Neural progenitor cell (in vitro differentiated cells): Measurements from ENCODE around the gene C2orf68. TPM values are rescaled to one million over a fixed set of nuclear protein-coding genes. Genes with fewer than 3 reads are reported as not detected.
"Not testable (repeated sequence)": the region's sequence is repeated elsewhere in the genome, so short reads cannot be mapped to it uniquely, and the experiment has no call there.

Experiments used
- DNase-seq: peaks from one replicate; pipeline ENCODE4 v3.0.0-alpha.2; 2016; ENCODE audit warnings: low spot score
- H2AFZ ChIP-seq: fragments of 200-600 bp; sonication (generic); replicated peaks from 2 replicates; pipeline ENCODE4 v1.6.1; 2016; ENCODE audit warnings: antibody characterized with exemption
- H3F3A ChIP-seq: fragments of 200-600 bp; sonication (generic); 2 replicates; pipeline ENCODE4 v1.6.1; 2016; ENCODE audit warnings: antibody characterized with exemption, low read depth
- H3K27ac ChIP-seq: fragments of 200-600 bp; sonication (generic); 2 replicates; pipeline ENCODE4 v1.5.1; 2016; ENCODE audit warnings: mild to moderate bottlenecking
- H3K27me3 ChIP-seq: fragments of 200-600 bp; sonication (generic); 2 replicates; pipeline ENCODE4 v1.6.1; 2016; ENCODE audit warnings: mild to moderate bottlenecking, moderate library complexity
- H3K36me3 ChIP-seq: fragments of 200-600 bp; sonication (generic); 2 replicates; pipeline ENCODE4 v1.5.1; 2016
- H3K4me1 ChIP-seq: fragments of 200-600 bp; sonication (generic); 2 replicates; pipeline ENCODE4 v1.6.1; 2016; ENCODE audit warnings: mixed run types
- H3K4me2 ChIP-seq: fragments of 200-600 bp; sonication (generic); 2 replicates; pipeline ENCODE4 v1.6.1; 2016
- H3K4me3 ChIP-seq: fragments of 200-600 bp; sonication (generic); 2 replicates; pipeline ENCODE4 v1.5.1; 2016
- H3K79me2 ChIP-seq: fragments of 200-600 bp; sonication (generic); 2 replicates; pipeline ENCODE4 v1.6.1; 2016; ENCODE audit warnings: low read depth
- H3K9ac ChIP-seq: fragments of 200-600 bp; sonication (generic); 2 replicates; pipeline ENCODE4 v1.6.1; 2016
- H3K9me3 ChIP-seq: fragments of 200-600 bp; sonication (generic); 2 replicates; pipeline ENCODE4 v1.5.1; 2016; ENCODE audit warnings: low read depth
- H4K20me1 ChIP-seq: fragments of 200-600 bp; sonication (generic); 2 replicates; pipeline ENCODE4 v1.6.1; 2016; ENCODE audit warnings: low read depth
- H3K27ac Mint-ChIP-seq: 3 replicates; pipeline ENCODE4 v1.8.0; 2021; ENCODE audit warnings: mixed read lengths
- H3K27me3 Mint-ChIP-seq: 2 replicates; pipeline ENCODE4 v1.8.0; 2022; ENCODE audit warnings: low read depth, mild to moderate bottlenecking, inconsistent platforms, moderate library complexity, mixed read lengths; ENCODE audit not compliant: insufficient read depth
- H3K36me3 Mint-ChIP-seq: 3 replicates; pipeline ENCODE4 v1.8.0; 2021; ENCODE audit warnings: mixed read lengths
- H3K4me1 Mint-ChIP-seq: 3 replicates; pipeline ENCODE4 v1.8.0; 2021; ENCODE audit warnings: mixed read lengths
- H3K4me3 Mint-ChIP-seq: 3 replicates; pipeline ENCODE4 v1.8.0; 2021; ENCODE audit warnings: mild to moderate bottlenecking, moderate library complexity, mixed read lengths
- H3K9me3 Mint-ChIP-seq: 3 replicates; pipeline ENCODE4 v1.8.0; 2020; ENCODE audit warnings: mixed read lengths
- EZH2 ChIP-seq: fragments of 200-600 bp; sonication (generic); IDR thresholded peaks from 2 replicates; pipeline ENCODE4 v1.6.1; 2017; ENCODE audit warnings: antibody characterized with exemption, mild to moderate bottlenecking, moderate library complexity
- EZH2phosphoT487 ChIP-seq: fragments of 200-600 bp; sonication (generic); IDR thresholded peaks from 2 replicates; pipeline ENCODE4 v1.6.1; 2017; ENCODE audit warnings: antibody characterized with exemption
- total RNA-seq: library from RNA; depleted of rRNA; stranded (reverse); fragments of >200 nt; gene quantifications from 2 replicates; pipeline ENCODE4 v1.2.3, GENCODE V29; 2015; ENCODE audit warnings: low replicate concordance
- TF ChIP-seq, protein P1 (sequence below): fragments of 200-600 bp; sonication (generic); IDR thresholded peaks from 2 replicates; pipeline ENCODE4 v1.5.1; 2017; ENCODE audit warnings: antibody characterized with exemption, mild to moderate bottlenecking

Gene C2orf68
- total RNA-seq, 1 donor from 2014 or later, result 31.1 TPM

DNA sequence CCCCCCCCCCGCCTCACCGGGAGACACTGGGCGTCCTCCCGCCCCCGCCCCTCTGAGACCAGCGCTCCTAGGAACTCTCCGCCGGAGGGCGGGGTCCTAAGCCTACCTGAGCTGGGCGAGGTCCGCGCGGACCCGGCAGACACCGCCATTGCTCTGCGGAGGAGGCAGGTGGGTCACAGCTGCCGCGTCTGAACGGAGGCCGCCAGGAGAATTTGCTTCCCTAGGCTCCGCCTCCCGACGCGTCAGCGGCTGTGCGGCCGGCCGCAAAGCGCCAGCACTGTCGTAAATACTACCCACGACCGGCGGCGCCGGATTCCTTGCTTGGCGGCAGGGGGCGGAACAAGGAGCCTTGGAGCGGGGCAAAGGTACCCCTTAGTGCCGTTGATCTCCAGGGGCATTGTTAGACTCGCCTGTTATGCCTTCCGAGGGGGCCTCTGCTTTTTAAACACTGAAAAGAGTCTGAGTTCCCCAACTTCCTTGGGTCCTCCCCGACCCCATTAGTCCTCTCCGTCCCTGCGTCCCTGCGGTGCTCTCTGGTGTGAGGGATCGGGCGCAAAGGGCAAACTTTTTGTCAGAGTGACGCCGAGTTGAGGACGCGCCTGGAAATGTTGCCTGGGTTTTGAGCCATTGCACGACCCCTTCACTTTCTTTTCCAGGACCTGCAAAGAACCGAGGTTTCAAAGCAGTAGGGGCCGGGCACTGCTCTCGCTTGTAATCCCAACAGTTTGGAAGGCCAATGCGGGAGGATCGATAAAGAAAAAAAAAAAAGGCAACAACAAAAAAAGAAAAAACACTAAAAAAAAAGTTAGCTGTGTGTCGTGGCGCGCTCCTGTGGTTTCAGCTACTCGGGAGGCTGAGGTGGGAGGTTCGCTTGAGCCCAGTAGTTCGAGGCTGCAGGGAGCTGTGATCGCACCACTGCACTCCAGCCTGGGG, 50.3 kb downstream of the C2orf68 start, which contains the start of gene GGCX:
Gene GGCX, minus strand, starts transcription at position 214 of the 933 bp plus-strand sequence. Its CDS starts 65 bp downstream, at position 149.
- Histone ChIP-seq H3K27me3 (peaks cover 21% of the 10 kb centered on the region), H3K9me3 (no peaks in the 10 kb centered on the region), H3K9ac (peak within 1 kb of the TSS; percentile 75), H3K79me2 (peaks cover 36% of the 10 kb centered on the region), H2AFZ (peak within 1 kb of the TSS; percentile 93), H3F3A (no peaks in the 10 kb centered on the region), H3K36me3 (no peaks in the 10 kb centered on the region), H3K4me1 (no peaks in the 10 kb centered on the region), H3K4me3 (peak within 1 kb of the TSS; percentile 86), H4K20me1 (peaks cover 6% of the 10 kb centered on the region), H3K27ac (peak within 1 kb of the TSS; percentile 73), H3K4me2 (peak within 1 kb of the TSS; percentile 83)
- no peak for TF ChIP-seq EZH2phosphoT487
- TF ChIP-seq EZH2, result no peak
- TF ChIP-seq, protein P1, sequence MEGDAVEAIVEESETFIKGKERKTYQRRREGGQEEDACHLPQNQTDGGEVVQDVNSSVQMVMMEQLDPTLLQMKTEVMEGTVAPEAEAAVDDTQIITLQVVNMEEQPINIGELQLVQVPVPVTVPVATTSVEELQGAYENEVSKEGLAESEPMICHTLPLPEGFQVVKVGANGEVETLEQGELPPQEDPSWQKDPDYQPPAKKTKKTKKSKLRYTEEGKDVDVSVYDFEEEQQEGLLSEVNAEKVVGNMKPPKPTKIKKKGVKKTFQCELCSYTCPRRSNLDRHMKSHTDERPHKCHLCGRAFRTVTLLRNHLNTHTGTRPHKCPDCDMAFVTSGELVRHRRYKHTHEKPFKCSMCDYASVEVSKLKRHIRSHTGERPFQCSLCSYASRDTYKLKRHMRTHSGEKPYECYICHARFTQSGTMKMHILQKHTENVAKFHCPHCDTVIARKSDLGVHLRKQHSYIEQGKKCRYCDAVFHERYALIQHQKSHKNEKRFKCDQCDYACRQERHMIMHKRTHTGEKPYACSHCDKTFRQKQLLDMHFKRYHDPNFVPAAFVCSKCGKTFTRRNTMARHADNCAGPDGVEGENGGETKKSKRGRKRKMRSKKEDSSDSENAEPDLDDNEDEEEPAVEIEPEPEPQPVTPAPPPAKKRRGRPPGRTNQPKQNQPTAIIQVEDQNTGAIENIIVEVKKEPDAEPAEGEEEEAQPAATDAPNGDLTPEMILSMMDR, result no peak
- H3K36me3 Mint-ChIP-seq, result peaks cover 3% of the 10 kb centered on the region
- peak; percentile 99 for DNase-seq
- H3K27ac Mint-ChIP-seq, result peak within 1 kb of the TSS; percentile 99
- no peaks in the 10 kb centered on the region for H3K9me3 Mint-ChIP-seq
- H3K4me3 Mint-ChIP-seq, result peak within 1 kb of the TSS; percentile 99
- H3K4me1 Mint-ChIP-seq, result peaks cover 24% of the 10 kb centered on the region
- peaks cover 12% of the 10 kb centered on the region for H3K27me3 Mint-ChIP-seq

DNA sequence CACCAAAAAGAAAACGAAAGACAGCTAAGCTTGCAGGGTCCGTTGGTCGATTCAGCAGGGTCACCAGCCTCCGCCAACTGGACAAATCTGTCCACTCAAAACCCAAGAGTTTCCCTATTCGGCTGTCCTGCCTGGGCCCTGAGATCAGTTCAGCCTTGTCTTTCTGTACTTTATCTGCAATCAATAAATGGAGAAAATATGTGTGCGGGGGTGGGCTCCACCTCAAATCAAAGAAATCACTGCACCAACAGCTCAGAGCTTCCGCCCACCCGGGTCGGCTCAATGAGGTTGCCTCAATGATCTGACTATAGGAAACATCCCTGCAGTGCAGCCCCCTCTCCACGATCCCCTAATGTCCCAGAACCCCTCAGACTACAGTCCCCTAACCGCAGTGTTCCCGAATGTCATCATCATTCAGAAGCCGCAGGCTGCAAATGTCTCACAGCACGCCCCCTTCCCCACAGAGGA, 51.0 kb downstream of the C2orf68 start:
- TF ChIP-seq, protein P1, result no peak
- TF ChIP-seq EZH2phosphoT487, result no peak
- no peak for TF ChIP-seq EZH2
- Mint-ChIP-seq H3K9me3 (no peaks in the 10 kb centered on the region), H3K27me3 (peaks cover 10% of the 10 kb centered on the region), H3K27ac (peak overlapping the region; percentile 97), H3K36me3 (peaks cover 5% of the 10 kb centered on the region), H3K4me1 (peaks cover 24% of the 10 kb centered on the region), H3K4me3 (peak overlapping the region; percentile 99)
- no peaks in the 10 kb centered on the region for H3K36me3 ChIP-seq
- peaks cover 14% of the 10 kb centered on the region for H3K27me3 ChIP-seq
- H3K79me2 ChIP-seq, result peaks cover 36% of the 10 kb centered on the region
- H3K4me2 ChIP-seq, result peak overlapping the region; percentile 83
- H4K20me1 ChIP-seq, result peaks cover 6% of the 10 kb centered on the region
- H3K4me3 ChIP-seq, result peak overlapping the region; percentile 86
- no peaks in the 10 kb centered on the region for H3K4me1 ChIP-seq
- peak overlapping the region; percentile 35 for H3K9ac ChIP-seq
- no peak for DNase-seq
- H2AFZ ChIP-seq, result peak overlapping the region; percentile 93
- no peaks in the 10 kb centered on the region for H3K9me3 ChIP-seq
- no peak overlapping the region for H3K27ac ChIP-seq
- no peaks in the 10 kb centered on the region for H3F3A ChIP-seq

DNA sequence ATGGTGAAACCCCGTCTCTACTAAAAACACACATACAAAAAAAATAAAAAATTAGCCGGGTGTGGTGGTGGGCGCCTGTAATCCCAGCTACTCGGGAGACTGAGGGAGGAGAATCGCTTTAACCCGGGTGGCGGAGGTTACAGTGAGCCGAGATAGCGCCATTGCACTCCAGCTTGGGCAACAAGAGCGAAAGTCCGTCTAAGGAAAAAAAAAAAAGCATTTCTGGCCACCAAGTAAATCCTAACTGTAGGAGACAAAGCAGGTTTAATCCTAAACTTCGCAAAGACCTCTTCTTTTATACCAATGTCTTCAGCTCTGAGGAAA, 51.5 kb downstream of the C2orf68 start:
- not testable (repeated sequence) for H3K36me3 ChIP-seq, H3F3A ChIP-seq, H4K20me1 ChIP-seq, H3K27ac ChIP-seq, DNase-seq, H3K27ac Mint-ChIP-seq, H3K4me1 ChIP-seq, H3K27me3 ChIP-seq, H3K9me3 Mint-ChIP-seq, H3K36me3 Mint-ChIP-seq, H2AFZ ChIP-seq, H3K9me3 ChIP-seq
- Histone ChIP-seq H3K4me2 (peak overlapping the region; percentile 83), H3K9ac (peak overlapping the region; percentile 35), H3K4me3 (peak overlapping the region; percentile 86), H3K79me2 (peaks cover 36% of the 10 kb centered on the region)
- peak overlapping the region; percentile 99 for H3K4me3 Mint-ChIP-seq
- H3K27me3 Mint-ChIP-seq, result peaks cover 10% of the 10 kb centered on the region
- H3K4me1 Mint-ChIP-seq, result peaks cover 24% of the 10 kb centered on the region

DNA sequence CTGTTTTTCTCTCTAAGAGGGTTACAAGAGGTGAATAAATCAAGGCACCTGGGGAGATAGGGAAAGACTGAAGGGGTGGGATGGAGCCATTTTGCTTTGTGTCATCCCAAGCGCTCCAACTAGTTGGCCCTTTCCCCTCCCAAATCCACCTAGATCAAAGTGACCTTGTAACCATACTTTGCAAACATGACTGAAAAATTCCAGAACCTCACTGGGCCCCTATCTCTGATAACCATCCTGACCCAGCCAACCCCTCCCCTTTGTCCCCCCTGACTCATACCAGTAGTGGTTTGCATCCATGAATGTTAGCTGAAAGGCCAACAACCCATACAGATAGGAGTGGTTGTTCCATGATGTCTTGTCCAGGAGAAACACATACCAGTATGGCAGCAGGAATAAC, 53.7 kb downstream of the C2orf68 start:
- Mint-ChIP-seq H3K36me3 (peaks cover 13% of the 10 kb centered on the region), H3K4me1 (peaks cover 24% of the 10 kb centered on the region), H3K27ac (no peak overlapping the region), H3K9me3 (no peaks in the 10 kb centered on the region), H3K4me3 (no peak overlapping the region), H3K27me3 (peaks cover 6% of the 10 kb centered on the region)
- no peaks in the 10 kb centered on the region for H3F3A ChIP-seq
- no peak overlapping the region for H3K27ac ChIP-seq
- H3K4me1 ChIP-seq, result no peaks in the 10 kb centered on the region
- no peak for DNase-seq
- H4K20me1 ChIP-seq, result peaks cover 6% of the 10 kb centered on the region
- TF ChIP-seq EZH2phosphoT487 (no peak), EZH2 (no peak)
- TF ChIP-seq, protein P1, result no peak
- no peak overlapping the region for H3K9ac ChIP-seq
- no peak overlapping the region for H3K4me2 ChIP-seq
- H3K79me2 ChIP-seq, result peaks cover 36% of the 10 kb centered on the region
- no peaks in the 10 kb centered on the region for H3K9me3 ChIP-seq
- H2AFZ ChIP-seq, result no peak overlapping the region
- H3K27me3 ChIP-seq, result no peaks in the 10 kb centered on the region
- no peak overlapping the region for H3K4me3 ChIP-seq
- H3K36me3 ChIP-seq, result no peaks in the 10 kb centered on the region
